CD4-positive, alpha-beta T cell (primary cell): ENCODE results near the gene MFAP3L. TPM values are rescaled to one million over a fixed set of nuclear protein-coding genes. Genes with fewer than 3 reads are reported as not detected.

Source experiments
- ATAC-seq: fragments of 200-7000 bp; cut with Tn5 transposase; one replicate; pipeline ENCODE4 v1.10.0; 2022; ENCODE audit warnings: mild to moderate bottlenecking; ENCODE audit not compliant: poor library complexity
- CTCF ChIA-PET: fragments of 350-600 bp; sonication (Branson Sonifier 250); formaldehyde crosslinking; loops from one replicate; lab custom pipeline; 2021; ENCODE audit warnings: antibody characterized with exemption, inconsistent platforms; lab: Charles Lee
- POLR2A ChIA-PET: fragments of 350-600 bp; sonication (Branson Sonifier 250); formaldehyde crosslinking; loops from one replicate; lab custom pipeline; 2021; ENCODE audit warnings: antibody characterized with exemption, inconsistent platforms; lab: Charles Lee
- DNase-seq, 14 experiments: peaks; one replicate each; pipeline ENCODE4 v3.0.0-alpha.2; 2013 to 2020; ENCODE audit warnings: mixed read lengths in 2 of 14
- H3K27ac ChIP-seq, 2 donors: one replicate each; pipeline versions ENCODE4 v1.5.1 to v1.7.0; 2013; ENCODE audit warnings: low read length in 2 of 2, low read depth in 1 of 2, mild to moderate bottlenecking in 1 of 2
- H3K27me3 ChIP-seq, 2 experiments: 1 replicate in 1 of 2; 2 replicates in 1 of 2; pipeline versions ENCODE4 v1.6.1 to v1.7.0; 2013; ENCODE audit warnings: low read length in 2 of 2, control low read depth in 1 of 2, mild to moderate bottlenecking in 1 of 2, moderate library complexity in 1 of 2; ENCODE audit not compliant: insufficient read depth in 2 of 2, control insufficient read depth in 1 of 2
- H3K36me3 ChIP-seq: one replicate; pipeline ENCODE4 v1.6.1; 2013; ENCODE audit warnings: low read length, control low read depth; ENCODE audit not compliant: insufficient read depth
- H3K4me1 ChIP-seq: one replicate; pipeline ENCODE4 v1.6.1; 2013; ENCODE audit warnings: low read length, control low read depth; ENCODE audit not compliant: insufficient read depth
- H3K4me3 ChIP-seq: one replicate; pipeline ENCODE4 v1.5.1; 2013; ENCODE audit warnings: mild to moderate bottlenecking, low read length, moderate library complexity
- H3K9me3 ChIP-seq, 2 experiments: 1 replicate in 1 of 2; 2 replicates in 1 of 2; pipeline versions ENCODE4 v1.6.1 to v1.7.0; 2013; ENCODE audit warnings: low read length in 2 of 2, mild to moderate bottlenecking in 2 of 2, control low read depth in 1 of 2, moderate library complexity in 1 of 2; ENCODE audit not compliant: control insufficient read depth in 1 of 2, insufficient read depth in 1 of 2
- H3K27ac Mint-ChIP-seq: one replicate; pipeline ENCODE4 v1.8.0; 2020; ENCODE audit warnings: mixed read lengths
- H3K27me3 Mint-ChIP-seq: one replicate; pipeline ENCODE4 v1.8.0; 2021; ENCODE audit warnings: mixed read lengths
- H3K36me3 Mint-ChIP-seq: one replicate; pipeline ENCODE4 v1.8.0; 2021; ENCODE audit warnings: low read depth, mixed read lengths
- H3K4me1 Mint-ChIP-seq: one replicate; pipeline ENCODE4 v1.8.0; 2021; ENCODE audit warnings: low read depth, mixed read lengths
- H3K4me3 Mint-ChIP-seq: one replicate; pipeline ENCODE4 v1.8.0; 2020; ENCODE audit warnings: mild to moderate bottlenecking, mixed read lengths
- H3K9me3 Mint-ChIP-seq: one replicate; pipeline ENCODE4 v1.8.0; 2020; ENCODE audit warnings: mixed read lengths
- intact Hi-C, 2 experiments: fragments of 100-400 bp; cut with DNase I in 1 of 2; cut with micrococcal nuclease in 1 of 2; formaldehyde crosslinking; loops; one replicate each; pipeline versions ENCODE4 v1.15.1 to v1.9.0; 2023 to 2025; cut with DNase I, micrococcal nuclease
- total RNA-seq, 174 experiments: library from RNA in 2 of 174; stranded (reverse) in 2 of 174; gene quantifications; one replicate each; pipeline ENCODE4 v1.2.3 and lab custom pipeline; 2021 to 2026
- TF ChIP-seq, protein P1 (sequence below): fragments of 200-600 bp; IDR thresholded peaks from one replicate; pipeline ENCODE4 v1.8.0; 2022; ENCODE audit warnings: antibody characterized with exemption, mild to moderate bottlenecking

MFAP3L gene
- total RNA-seq, 2 experiments from 2014 or later, result 0.59 to 1.3 TPM

DNA sequence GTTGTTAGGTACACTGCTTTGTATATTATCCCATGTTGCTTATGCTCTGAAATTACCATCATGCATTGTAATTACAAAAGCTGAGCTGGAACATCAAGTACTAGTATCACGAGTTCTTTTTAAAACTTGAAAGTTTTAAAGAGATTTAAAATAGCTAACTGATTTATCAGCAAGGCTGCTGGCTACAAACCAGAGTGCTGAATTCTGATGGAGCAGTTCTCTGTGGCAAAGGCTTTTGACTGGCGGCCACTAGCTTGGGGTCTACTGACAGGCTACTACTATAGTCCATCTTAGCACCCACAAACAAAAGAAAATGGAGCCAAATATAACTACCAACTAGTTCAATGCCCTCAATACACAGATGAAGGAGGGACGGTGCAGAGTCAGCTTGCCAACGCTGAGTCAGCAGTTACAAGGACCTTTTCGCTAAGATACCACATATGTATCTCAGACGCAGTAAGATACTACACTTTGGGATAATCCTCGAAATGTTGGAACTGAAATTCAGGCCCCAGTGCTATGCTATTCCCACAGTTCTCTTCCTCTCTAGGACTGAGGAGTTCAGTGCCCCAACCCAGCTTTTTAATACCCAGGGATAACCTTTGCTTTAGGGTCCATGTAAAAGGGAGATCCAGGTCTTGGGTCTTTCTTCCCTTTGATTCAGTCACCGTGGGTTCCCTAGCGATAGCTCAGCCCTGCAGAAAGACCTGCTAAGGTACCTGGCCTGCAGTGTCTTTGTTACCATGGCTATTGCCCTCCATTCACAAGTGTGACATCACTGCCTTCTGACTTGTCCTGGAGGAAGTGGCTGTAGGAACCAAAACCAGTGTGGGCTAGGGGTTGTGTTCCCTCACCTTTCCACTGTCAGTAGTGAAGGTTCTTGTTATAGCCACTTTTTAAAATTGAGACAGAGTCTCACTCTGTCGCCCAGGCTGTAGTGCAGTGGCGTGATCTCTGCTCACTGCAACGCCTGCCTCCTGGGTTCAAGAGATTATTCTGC lies 22.8 kb downstream of the MFAP3L start:
- Mint-ChIP-seq H3K27ac (no peak overlapping the region), H3K4me3 (no peak overlapping the region), H3K9me3 (no peaks in the 10 kb centered on the region), H3K36me3 (no peaks in the 10 kb centered on the region), H3K27me3 (peaks cover 8% of the 10 kb centered on the region), H3K4me1 (peaks cover 6% of the 10 kb centered on the region)
- TF ChIP-seq, protein P1, sequence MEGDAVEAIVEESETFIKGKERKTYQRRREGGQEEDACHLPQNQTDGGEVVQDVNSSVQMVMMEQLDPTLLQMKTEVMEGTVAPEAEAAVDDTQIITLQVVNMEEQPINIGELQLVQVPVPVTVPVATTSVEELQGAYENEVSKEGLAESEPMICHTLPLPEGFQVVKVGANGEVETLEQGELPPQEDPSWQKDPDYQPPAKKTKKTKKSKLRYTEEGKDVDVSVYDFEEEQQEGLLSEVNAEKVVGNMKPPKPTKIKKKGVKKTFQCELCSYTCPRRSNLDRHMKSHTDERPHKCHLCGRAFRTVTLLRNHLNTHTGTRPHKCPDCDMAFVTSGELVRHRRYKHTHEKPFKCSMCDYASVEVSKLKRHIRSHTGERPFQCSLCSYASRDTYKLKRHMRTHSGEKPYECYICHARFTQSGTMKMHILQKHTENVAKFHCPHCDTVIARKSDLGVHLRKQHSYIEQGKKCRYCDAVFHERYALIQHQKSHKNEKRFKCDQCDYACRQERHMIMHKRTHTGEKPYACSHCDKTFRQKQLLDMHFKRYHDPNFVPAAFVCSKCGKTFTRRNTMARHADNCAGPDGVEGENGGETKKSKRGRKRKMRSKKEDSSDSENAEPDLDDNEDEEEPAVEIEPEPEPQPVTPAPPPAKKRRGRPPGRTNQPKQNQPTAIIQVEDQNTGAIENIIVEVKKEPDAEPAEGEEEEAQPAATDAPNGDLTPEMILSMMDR, result no peak
- no peaks in the 10 kb centered on the region for H3K4me1 ChIP-seq
- ChIA-PET CTCF (no interaction called here), POLR2A (no interaction called here)
- intact Hi-C loops, result no loop called here
- DNase-seq (no peak), ATAC-seq (no peak)
- no peak overlapping the region for H3K27ac ChIP-seq
- H3K4me3 ChIP-seq, result no peak overlapping the region
- no peaks in the 10 kb centered on the region for H3K27me3 ChIP-seq
- no peaks in the 10 kb centered on the region for H3K9me3 ChIP-seq
- H3K36me3 ChIP-seq, result no peaks in the 10 kb centered on the region

DNA sequence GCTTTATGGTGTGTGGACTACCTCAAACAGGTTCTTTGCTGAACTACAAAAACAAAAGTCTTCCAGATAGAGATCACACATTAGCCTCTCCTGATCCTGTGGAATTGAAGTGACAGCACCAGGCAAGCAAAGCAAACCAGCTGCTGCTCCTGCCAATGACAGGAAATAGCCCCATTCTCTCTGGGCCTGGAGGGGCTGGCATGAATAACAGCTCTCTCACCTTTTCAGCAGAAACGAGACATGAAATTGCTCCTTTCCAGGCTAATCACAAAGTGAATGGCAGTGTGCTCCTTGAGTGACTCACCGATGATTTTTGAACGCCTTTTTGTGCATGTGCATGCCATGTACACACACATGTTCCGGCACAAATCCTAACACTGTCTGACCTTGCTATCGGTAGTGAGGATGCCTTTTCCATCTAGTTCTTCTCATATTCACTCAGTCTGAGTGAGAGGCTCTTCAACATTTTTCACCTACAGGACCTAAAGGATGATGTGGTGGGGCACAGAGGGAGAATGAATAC lies 24.4 kb downstream of the MFAP3L start:
- Mint-ChIP-seq H3K36me3 (no peaks in the 10 kb centered on the region), H3K27ac (no peak overlapping the region), H3K4me3 (no peak overlapping the region), H3K4me1 (no peaks in the 10 kb centered on the region), H3K9me3 (no peaks in the 10 kb centered on the region), H3K27me3 (no peaks in the 10 kb centered on the region)
- CTCF ChIA-PET, result no interaction called here
- POLR2A ChIA-PET, result no interaction called here
- H3K27ac ChIP-seq, result no peak overlapping the region
- intact Hi-C loops, result no loop called here
- DNase-seq (no peak), ATAC-seq (no peak)
- H3K36me3 ChIP-seq, result no peaks in the 10 kb centered on the region
- H3K27me3 ChIP-seq, result no peaks in the 10 kb centered on the region
- no peaks in the 10 kb centered on the region for H3K4me1 ChIP-seq
- H3K9me3 ChIP-seq, result no peaks in the 10 kb centered on the region
- TF ChIP-seq, protein P1, result no peak
- H3K4me3 ChIP-seq, result no peak overlapping the region

DNA sequence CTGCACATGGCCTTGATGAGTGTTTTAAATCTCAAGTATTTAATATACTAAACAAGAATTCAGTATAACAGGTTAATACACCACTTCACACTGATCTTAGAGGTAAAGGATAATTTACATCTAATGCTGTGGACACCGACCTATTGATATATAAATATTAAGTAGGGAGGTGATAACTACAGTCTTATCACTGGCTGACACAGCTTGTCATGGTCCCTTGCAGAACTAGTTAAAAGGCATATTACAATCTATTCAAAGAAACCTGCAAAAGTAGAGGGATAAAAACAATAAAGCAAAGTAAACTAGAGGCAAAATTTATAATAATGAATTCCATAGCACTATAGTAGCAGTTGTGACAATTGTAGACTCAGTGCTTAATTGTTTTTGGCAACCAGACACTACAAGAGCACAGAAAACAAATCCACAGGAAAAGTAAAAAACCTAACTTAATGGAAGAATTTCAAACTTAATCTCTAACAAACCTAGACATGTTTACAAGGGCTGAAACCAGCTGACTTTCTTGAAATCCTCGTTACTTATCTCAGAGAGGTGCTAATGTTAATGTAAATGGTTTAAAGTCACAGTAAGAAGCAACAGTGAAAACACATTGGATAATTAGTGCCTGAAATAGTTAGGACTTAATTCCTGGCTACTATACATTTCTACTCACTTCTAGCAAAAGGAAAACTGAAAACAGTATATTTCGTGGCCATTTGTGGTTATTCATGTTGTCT lies 25.0 kb downstream of the MFAP3L start:
- Histone ChIP-seq H3K9me3 (no peaks in the 10 kb centered on the region), H3K4me1 (no peaks in the 10 kb centered on the region), H3K27ac (no peak overlapping the region), H3K27me3 (no peaks in the 10 kb centered on the region), H3K36me3 (no peaks in the 10 kb centered on the region), H3K4me3 (no peak overlapping the region)
- Mint-ChIP-seq H3K27ac (no peak overlapping the region), H3K36me3 (no peaks in the 10 kb centered on the region), H3K9me3 (no peaks in the 10 kb centered on the region), H3K27me3 (no peaks in the 10 kb centered on the region), H3K4me1 (no peaks in the 10 kb centered on the region), H3K4me3 (no peak overlapping the region)
- no peak for DNase-seq
- TF ChIP-seq, protein P1, result no peak
- ChIA-PET CTCF (no interaction called here), POLR2A (no interaction called here)
- ATAC-seq, result no peak
- intact Hi-C loops, result no loop called here
